GM19025 (cell line): ENCODE measurements around the gene L3MBTL4.

ENCODE experiments used
- ATAC-seq: cut with Tn5 transposase; IDR thresholded peaks from one replicate; pipeline ENCODE4 v1.9.1; 2021; ENCODE audit warnings: mild to moderate bottlenecking, low read depth, moderate library complexity; ENCODE audit not compliant: unreplicated experiment

L3MBTL4 gene

DNA sequence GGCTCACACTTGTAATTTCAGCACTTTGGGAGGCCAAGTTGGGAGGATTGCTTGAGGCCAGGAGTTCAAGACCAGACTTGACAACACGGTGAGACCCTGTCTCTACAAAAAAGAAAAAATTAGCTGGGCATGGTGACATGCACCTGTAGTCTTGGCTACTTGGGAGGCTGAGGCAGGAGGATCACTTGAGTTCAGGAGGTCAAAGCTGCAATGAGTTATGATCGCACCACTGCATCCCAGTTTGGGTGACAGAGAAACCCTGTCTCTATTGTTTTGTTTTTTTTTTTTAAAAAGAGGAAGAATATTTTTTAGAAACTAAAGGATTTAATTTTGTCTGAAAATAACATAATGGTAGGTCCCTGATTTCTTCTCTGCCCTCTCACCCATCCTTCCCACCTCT lies 440.0 kb downstream of the L3MBTL4 start:
- ATAC-seq, result no peak

DNA sequence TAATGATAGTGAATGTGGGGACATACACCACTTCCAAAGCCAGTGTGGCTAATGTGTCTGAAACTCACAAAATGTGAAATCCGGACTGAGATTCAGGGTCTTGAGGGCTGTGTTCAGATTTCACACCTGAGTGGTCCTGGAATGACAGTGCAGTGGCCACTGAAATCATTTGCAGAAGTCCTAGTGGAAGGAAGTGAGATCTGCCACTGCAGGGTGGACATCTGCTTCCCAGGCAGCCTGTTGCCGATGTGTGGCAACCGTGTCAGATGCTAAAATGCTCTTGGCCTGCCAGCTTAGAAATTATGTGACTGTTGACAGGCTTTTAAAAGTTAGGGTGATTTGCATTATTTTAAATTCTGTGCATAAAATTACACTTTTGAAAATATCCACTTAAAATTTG lies 441.6 kb downstream of the L3MBTL4 start:
- ATAC-seq, result no peak

DNA sequence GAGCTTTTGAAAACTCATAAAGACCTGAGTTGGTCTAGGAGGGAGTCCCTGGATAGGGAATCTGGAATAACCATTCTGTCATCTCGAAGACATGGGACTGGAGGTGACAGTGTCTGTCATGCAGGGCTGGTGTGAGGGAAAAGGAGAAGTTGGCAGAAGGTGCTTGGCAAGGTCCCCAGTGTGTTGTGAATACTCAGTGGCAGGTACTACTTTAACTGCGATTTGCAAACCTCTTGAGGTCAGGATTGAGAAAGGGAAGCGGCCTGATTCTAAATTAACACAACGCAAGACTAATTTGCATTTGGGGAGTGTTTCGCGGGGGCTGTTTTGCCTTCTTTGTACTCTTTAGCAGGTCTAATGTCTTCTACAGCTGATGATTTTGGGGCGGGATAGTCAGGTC lies 442.4 kb downstream of the L3MBTL4 start:
- peak; percentile 42 for ATAC-seq

DNA sequence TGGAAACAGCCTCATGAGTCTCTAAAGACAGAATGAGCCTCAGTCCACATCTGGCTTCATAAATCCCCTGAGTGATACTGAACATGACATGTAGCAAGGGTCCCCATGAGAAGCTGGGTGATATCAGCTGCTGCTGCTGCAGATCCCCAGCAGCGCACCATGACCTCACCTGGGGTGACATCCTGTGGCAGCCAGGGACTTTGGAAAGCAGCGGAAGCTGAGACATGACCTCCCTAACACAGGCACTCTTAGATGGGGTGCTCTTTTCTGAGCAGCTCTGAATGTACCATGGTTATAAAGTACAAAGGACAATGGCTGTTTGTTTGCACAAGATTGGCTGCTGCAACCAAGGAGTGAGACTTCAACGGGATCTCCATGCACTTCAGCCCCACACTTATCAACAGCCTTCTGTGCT lies 444.7 kb downstream of the L3MBTL4 start:
- ATAC-seq, result no peak

DNA sequence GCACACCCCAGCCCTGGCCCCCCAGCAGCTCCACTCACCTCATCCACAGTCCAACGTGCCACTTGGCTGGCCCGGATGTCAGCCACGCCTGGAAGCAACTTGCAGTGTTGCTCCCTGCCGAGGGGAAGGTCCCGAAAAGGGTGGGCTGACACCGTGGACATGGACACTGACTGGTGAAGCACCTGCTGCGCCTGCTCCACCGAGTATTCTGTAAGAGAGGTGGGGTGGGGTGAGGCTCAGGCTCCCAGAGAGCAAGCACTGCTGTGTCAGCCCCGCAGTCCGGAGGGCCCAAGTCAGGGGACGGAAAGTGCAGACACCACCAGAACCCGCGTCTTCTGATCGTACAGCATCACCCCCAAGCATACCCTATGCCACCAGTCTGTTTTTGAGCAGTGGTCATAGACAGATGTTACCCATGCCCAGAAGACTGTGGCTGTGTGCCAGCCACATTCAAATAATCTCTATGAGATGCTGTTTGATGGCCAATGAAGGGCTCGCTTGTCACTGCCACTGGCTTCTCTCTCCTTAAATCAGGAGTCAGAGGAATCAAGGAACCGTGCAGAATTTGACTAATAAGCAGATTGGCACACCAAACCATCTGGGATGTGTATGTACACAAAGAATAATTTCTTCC lies 445.2 kb downstream of the L3MBTL4 start:
- ATAC-seq, result no peak

DNA sequence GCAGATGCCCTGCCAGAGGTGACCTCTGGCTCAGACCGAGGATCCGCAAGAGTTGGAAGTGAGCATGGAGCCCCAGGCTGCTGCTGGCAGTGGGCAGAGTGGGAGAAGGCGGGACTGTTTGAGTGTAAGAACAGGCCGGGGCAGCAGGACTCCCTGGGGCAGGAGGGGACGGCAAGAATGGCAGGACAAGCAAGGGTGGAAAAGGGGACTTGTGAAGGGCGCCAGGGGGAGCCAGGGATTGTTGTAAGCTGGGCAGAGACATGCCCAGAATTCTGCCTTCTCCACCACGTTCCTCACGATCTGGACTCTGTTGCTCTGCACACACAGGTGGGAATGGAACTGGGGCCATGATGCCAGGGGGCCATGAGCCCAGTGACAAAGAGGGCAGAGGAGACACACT lies 447.0 kb downstream of the L3MBTL4 start:
- no peak for ATAC-seq

DNA sequence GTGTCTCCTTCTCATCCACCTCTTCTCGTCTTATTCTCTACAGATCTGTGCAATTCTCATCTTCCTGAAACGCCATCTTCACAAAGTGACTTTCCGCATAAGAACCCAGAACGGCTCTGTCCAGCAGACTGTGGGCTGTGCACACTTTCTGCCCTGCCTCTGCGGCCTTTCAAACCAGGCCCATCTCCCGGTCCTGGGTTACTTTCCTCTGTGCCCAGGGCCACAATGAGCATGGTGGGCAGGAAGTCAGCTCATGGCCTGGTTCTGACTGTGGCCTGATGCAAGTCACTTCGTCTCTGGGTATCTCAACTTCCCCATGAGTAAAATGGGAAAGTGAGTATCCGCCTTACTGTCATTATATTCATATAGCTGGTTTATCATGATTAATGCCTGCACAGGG lies 447.7 kb downstream of the L3MBTL4 start:
- ATAC-seq, result no peak

DNA sequence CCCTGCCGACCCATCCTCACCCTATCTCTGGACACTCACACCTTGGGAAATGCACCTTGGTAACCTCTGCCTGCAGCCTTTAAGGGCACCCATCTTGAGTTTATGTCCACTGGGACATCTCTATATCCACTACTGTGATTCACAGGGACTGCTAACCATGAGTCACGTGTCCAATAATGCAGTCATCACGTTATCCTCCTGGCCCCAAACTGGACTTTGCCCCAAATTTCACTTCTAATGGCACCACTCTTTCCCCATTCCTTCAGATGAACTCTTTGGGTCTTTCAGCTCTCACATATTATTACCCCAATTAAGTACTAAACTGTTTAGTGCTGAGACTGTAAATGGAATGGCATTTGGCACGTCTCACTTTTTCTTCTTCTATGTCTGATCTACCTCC lies 448.2 kb downstream of the L3MBTL4 start:
- no peak for ATAC-seq

DNA sequence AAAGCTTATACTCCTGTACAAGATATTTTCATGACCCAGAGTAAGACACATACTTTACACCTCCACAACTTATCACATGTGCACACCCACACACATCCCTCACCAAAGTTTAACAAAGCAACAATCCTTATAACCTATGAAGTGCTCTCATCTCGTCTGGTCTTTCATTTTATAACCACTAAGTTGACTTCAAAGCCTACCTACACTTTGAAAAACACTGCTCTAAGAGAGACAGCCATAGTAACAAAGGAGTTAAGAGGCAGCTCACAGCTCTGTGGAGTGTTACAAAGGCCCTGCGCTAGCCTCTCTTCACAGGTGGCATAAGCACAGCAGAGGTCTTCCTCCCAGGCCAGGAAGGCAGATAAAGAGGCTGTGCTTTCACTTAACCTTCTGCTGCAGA lies 449.7 kb downstream of the L3MBTL4 start:
- ATAC-seq, result no peak

DNA sequence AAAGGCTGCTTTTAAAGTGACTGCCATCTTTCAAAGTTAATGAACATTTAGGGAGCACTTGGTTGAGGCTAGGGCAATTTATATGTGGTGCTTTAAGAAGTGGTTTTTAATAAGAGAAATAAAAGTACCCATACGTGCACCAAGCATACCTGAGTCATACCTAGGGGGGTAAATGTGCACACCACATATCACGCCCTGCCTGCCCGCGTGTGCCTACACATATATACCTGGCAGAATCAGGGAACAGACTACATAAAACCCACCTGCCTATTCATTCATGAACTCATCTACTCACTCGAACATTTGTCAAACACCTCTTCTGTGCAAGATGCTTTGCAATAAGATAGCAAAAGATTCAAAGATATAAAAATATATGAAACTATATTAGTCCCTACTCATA lies 450.1 kb downstream of the L3MBTL4 start:
- no peak for ATAC-seq

DNA sequence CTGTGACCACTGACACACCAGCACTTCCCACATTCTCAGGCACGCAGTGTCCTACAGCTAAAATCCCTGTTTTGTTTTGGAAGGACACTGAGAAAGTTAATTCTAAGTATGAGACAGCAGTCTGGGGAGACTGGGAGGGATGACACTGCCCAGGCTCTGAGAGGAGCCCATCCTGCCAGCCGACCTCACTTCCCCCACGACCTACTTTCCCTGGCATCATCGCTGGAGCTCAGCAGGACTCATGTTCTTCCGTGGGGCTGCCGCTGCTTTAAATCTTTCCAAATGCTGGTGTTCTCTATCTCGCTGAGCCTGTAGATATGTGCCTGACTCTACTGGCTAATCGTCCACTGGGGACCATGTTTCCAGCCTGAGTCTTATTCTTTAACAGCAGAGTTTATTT lies 450.6 kb downstream of the L3MBTL4 start:
- ATAC-seq, result no peak

DNA sequence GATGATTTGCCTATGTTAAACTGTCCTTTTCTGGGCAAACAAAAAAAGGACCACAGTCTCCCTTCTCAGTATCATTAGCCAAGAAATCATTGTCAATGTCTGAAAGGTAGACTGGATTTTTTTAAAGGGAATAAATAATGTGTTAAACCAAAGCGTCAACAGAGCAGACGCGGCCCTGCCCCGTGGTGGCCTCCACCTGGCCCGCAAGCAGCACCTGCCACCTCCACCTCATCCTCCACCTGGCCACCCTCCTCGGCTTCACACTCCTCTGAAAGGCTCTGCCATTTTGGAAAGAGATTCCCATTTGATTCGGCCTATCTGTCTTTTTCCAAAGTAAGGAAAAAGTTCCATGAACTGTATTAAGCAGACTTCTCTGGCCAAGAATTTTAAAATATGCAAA lies 451.4 kb downstream of the L3MBTL4 start:
- no peak for ATAC-seq

DNA sequence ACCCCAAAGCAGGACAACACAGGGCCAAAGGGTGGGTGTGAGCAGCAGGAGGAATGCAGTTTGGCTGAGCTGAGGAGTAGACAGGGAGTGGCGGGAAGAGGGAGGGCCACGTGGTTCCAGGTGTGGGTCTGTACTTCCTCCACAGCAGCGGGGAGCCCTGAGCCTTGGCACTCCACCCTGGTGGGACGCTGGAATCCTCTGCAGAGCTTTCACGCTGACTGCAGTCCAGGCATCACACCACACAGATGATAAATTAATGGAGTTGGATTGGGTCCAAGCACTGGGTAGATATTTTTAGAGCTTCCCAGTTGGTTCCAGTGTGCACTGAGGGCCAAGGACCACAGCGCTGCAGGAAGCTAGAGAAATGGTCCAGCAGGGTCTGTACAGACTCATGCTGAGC lies 452.3 kb downstream of the L3MBTL4 start:
- ATAC-seq, result no peak

DNA sequence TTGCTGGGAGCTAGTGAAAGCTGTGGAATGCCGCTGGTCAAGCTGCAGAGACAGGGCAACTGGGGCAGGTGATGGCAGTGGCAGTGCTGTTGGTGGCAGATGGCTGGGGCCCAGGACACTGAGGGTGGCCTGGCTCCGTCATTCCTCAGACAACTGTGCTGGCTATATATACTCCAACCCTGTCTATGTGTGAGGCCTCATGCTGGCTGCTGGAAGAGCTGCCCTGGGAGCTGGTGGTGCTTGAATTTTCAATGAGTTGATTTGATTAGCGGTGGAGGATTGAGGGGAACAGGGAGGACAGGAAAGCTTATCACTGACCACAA lies 452.9 kb downstream of the L3MBTL4 start:
- no peak for ATAC-seq

DNA sequence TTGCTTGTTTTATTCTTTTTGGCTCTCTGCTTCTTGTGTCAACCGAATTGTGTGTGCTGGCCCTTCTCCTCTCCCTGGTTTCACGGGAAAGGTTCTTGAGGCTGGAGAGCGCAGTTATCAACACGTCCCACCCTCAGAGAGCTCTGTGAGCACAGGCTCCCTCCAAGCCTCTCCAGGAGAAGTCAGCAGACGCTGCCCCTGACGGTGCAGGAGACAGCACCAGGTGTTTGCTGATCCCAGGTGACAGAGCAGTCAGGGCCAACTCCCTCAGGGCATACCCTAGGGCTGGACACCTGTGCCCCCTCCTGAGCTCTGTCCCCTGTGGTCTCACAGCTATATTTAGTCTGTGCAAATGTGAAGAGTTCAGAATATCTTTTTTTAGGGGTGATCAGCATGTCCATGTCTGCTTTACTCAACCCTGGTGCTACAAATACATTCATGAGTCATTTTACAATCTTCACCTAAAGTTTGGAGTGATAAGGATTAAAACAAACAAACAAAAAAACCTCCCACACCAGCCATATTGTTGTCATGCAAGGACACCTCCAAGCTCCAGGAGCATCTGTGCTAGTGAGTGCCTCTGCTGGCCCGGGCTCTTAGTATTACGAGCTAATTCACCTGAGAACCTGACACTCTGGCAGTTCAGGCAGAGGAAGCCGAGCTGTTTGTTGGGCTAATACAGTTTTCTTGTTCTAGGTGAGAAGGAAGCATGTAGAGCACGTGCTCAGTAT lies 453.4 kb downstream of the L3MBTL4 start:
- no peak for ATAC-seq

DNA sequence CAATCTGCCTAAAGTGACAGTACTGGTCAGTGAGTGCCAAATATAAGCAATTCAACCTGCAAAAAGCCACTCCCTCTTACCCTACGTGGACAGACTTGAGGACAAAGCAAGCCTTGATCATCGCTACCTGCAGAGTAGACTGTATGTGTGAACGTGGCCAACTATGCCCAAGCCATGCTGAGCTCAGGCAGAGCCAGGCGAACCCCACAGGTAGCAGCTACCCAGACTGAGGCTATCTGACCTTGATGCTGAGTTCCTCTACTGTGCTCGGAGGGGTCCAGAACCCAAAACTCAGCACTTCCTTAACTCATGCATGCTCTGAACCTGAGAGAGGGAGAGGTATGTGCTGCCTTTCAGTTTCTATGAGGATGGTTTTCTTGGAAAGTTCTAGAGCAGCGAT lies 455.9 kb downstream of the L3MBTL4 start:
- ATAC-seq, result no peak

DNA sequence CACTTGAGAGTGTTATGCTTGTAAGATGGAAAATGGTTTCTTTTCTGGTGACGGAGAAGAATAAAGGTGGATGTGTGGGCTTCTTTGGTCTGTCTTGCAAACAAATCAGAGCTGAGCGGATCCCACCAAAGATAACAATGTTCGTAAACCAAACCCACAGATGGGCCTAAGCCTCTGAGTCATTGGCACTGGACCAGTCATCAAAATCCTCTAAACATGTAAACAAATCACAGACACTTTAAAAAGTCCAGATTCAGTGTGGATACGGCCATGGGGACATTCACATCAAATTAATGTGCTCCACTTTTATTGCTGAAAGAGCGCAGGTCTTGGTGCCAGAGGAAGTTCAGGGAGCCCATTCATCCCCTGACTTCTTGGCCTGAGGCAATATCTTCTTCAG lies 458.9 kb downstream of the L3MBTL4 start:
- ATAC-seq, result no peak

DNA sequence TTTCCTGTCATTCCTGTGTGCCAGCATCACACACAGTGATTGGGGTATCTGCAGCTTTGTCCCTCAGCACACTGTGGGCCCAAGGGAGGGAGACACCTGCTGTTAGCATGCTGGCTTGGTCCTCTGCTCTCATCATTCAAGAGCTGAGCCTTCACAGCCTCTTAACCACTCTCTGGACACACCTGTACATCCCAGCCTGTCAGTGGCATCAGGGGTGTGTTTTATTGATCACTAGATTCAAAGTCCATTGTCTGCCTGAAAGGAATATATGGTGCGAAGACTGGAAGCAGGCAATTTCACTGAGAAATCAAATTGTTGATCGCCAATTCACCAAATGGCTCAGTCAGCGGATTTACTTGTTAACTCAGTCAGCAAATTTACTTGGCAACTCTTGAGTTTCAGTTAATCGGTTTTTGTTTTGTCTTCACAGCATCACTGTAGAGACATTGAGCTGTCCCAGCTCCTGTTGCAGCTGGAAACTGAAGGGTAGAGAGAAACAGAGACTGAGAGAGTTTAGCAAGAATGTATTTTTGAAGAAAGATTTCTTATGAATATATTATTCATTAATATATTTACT lies 463.1 kb downstream of the L3MBTL4 start:
- no peak for ATAC-seq

DNA sequence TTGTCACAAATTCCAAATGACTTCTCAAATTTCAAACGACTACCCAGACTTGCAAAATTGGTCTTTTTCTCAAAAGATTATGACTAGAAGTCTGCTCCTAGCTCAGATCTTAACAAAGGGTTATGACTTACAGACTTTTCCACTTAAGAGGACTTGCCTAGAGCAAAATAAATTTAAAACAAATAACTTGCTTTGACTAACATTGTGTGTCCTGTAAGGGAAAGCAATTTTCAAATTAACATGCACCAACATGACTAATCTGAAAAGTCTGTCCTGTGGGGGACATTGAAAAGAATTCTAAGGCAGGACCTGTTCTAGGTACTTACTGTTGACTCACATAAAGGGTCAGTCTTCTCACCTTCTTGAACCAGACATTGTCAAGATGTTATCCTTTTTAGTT lies 465.9 kb downstream of the L3MBTL4 start:
- ATAC-seq, result no peak

DNA sequence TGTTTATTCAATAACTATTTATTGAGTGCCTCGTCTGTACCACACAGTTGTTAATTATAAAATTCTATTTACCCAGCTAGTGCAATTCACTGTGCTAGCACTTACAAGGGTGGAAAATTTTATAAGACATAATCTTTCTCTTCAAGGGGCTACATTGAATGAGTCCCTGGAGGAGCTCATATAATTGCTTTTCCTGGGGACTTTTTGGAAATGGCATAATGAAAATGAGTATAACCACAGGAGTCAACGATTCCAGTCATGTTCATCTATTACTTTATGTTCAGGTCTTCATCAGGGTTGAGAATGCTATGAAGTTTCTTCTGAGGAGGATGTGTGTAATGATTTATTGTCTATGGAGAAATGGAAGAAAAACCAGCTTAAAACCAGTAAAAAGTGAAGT lies 466.5 kb downstream of the L3MBTL4 start:
- no peak for ATAC-seq

DNA sequence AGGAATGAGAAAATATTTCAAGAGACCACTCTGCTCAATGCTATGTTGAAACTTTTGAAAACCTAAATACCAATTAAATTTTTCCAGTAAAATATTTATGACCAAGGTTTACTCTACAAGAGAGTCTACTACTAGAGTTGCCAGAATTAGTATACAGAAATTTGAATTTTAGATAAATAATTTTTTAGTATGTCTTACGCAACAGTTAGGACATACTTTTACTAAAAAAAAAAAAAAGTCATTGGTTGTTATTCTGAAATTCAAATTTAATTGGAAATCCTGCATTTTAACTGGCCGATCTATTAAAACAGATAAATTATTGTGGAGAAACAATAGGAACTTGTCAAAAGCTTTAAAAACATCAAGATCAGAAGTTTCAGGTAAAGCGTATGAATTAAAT lies 470.3 kb downstream of the L3MBTL4 start:
- ATAC-seq, result no peak

DNA sequence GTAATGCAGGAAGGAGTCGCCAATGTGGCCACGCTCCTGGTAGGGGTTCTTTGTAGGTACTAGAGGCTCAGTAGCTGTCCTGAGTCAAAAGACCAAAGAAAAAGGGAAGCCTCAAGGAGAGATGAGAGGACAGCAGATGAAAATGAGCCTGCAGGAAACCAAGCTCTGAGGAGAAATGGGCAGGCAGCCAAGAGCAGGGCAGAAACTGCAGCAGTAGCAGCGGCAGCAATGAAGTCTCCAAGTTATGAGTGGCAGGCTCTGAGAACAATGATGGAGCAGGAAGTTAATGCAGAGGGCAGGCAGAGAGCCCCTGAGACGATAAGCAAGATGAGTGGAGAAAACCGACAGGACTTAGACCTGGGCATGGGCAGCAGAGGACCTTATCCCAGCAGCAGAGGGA lies 471.2 kb downstream of the L3MBTL4 start:
- ATAC-seq, result no peak
